ENCODE data around the gene DYSF.

DNA sequence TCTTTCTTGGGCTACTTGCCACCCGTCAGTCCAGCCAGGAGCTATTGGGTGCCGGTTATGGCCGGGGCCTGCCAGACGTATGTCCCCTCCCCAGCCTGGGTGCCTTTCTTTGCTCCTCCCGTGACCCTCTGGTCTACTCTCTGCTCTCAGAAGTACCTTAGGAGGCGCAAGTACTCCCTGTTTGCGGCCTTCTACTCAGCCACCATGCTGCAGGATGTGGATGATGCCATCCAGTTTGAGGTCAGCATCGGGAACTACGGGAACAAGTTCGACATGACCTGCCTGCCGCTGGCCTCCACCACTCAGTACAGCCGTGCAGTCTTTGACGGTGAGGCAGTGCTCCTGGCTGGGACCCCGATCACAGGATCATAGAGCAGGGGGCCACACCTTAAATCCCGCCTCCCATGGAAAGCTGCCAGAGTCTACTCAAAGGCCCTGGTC, 99.5 kb downstream of the DYSF start:
- TF ChIP-seq, protein P1, sequence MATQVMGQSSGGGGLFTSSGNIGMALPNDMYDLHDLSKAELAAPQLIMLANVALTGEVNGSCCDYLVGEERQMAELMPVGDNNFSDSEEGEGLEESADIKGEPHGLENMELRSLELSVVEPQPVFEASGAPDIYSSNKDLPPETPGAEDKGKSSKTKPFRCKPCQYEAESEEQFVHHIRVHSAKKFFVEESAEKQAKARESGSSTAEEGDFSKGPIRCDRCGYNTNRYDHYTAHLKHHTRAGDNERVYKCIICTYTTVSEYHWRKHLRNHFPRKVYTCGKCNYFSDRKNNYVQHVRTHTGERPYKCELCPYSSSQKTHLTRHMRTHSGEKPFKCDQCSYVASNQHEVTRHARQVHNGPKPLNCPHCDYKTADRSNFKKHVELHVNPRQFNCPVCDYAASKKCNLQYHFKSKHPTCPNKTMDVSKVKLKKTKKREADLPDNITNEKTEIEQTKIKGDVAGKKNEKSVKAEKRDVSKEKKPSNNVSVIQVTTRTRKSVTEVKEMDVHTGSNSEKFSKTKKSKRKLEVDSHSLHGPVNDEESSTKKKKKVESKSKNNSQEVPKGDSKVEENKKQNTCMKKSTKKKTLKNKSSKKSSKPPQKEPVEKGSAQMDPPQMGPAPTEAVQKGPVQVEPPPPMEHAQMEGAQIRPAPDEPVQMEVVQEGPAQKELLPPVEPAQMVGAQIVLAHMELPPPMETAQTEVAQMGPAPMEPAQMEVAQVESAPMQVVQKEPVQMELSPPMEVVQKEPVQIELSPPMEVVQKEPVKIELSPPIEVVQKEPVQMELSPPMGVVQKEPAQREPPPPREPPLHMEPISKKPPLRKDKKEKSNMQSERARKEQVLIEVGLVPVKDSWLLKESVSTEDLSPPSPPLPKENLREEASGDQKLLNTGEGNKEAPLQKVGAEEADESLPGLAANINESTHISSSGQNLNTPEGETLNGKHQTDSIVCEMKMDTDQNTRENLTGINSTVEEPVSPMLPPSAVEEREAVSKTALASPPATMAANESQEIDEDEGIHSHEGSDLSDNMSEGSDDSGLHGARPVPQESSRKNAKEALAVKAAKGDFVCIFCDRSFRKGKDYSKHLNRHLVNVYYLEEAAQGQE (IDR thresholded peaks at IDR 0.05; ENCODE audit: insufficient read depth in 1 of 2, low read depth in 2 of 2, low read length in 1 of 2), result no peak
- TF ChIP-seq POLR2AphosphoS5 (IDR thresholded peaks at IDR 0.05; ENCODE audit: low read depth, low read length) (no peak), TCF7L2 (IDR thresholded peaks at IDR 0.05; ENCODE audit: low read depth, low read length) (no peak), SIN3A (IDR thresholded peaks at IDR 0.05; ENCODE audit: borderline replicate concordance, insufficient read depth, low read depth, low read length) (no peak)
- TF ChIP-seq, protein P2, sequence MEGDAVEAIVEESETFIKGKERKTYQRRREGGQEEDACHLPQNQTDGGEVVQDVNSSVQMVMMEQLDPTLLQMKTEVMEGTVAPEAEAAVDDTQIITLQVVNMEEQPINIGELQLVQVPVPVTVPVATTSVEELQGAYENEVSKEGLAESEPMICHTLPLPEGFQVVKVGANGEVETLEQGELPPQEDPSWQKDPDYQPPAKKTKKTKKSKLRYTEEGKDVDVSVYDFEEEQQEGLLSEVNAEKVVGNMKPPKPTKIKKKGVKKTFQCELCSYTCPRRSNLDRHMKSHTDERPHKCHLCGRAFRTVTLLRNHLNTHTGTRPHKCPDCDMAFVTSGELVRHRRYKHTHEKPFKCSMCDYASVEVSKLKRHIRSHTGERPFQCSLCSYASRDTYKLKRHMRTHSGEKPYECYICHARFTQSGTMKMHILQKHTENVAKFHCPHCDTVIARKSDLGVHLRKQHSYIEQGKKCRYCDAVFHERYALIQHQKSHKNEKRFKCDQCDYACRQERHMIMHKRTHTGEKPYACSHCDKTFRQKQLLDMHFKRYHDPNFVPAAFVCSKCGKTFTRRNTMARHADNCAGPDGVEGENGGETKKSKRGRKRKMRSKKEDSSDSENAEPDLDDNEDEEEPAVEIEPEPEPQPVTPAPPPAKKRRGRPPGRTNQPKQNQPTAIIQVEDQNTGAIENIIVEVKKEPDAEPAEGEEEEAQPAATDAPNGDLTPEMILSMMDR (IDR thresholded peaks at IDR 0.05), result no peak
